ENCODE results near the gene LNP1. TPM values are rescaled to one million over a fixed set of nuclear protein-coding genes. Genes with fewer than 3 reads are reported as not detected.

Gene LNP1
- total and polyA plus RNA-seq, 9 of the 15 experiments (the other 6 are each of a cell fraction or from before 2014, with no cell fraction given) = 1.9 to 5.2 (median 4.5) TPM

DNA sequence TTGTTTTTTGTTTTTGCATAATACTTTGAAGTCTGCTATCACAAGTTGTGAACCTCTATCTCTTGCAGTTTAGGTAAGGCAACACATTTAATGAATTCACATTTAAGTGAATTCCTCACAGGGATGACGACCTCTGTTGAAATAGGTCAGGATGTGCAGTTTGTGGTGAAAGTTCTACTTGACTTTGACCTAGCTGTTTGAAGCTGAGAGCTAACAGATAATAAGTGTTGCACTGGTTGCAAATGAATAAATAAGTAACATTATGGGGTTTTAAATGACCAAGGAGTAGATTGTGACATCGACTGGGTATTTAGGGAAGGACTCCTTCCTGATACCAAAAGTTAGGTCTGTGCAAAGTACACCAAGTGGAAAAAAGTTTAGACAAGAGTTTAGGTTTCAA is 42.9 kb upstream of the LNP1 start:
- no TSS peak for BruUV-seq (replicated peaks)
- no peaks in the 10 kb centered on the region; a peak in 2 of 5 replicates for H3K4me1 ChIP-seq (replicated peaks in 1 of 2; ENCODE audit: control insufficient read depth in 2 of 2, insufficient read depth in 2 of 2, low read length in 2 of 2)
- H4K20me1 ChIP-seq (replicated peaks; ENCODE audit: control insufficient read depth, insufficient read depth, low read length) = no peaks in the 10 kb centered on the region
- ChIA-PET POLR2A (interaction anchor here (0.6 kb wide), 1 partner anchor 10 kb away, joined by 3 read pairs; no protein-coding TSS in a partner anchor), CTCF (ENCODE audit: low intra/inter-chr PET ratio) (no interaction called here)
- H3K36me3 ChIP-seq (ENCODE audit: control insufficient read depth, insufficient read depth, low read length) = peaks cover 8% of the 10 kb centered on the region
- H3K79me2 ChIP-seq (ENCODE audit: control insufficient read depth, insufficient read depth, low read length) = no peaks in the 10 kb centered on the region
- in situ Hi-C loops (cut with MboI) = no loop called here
- no peak for DNase-seq (ENCODE audit: extremely low read depth in 1 of 4, low spot score in 3 of 4)
- whole genome bisulfite sequencing (ENCODE audit: insufficient coverage, low coverage, missing lambda C conversion rate) = 68% methylated on average over 2 of the region's 2 CpGs
- H3K27me3 ChIP-seq (ENCODE audit: control insufficient read depth in 2 of 2, insufficient read depth in 2 of 2, low read length in 2 of 2) = no peaks in the 10 kb centered on the region
- H3K9me3 ChIP-seq (replicated peaks; ENCODE audit: control insufficient read depth, insufficient read depth, low read depth, low read length) = no peaks in the 10 kb centered on the region
- H3K4me3 ChIP-seq = no peak overlapping the region
- no peak for ATAC-seq
- no peak for FAIRE-seq
- no peak overlapping the region for H3K9ac ChIP-seq (ENCODE audit: insufficient read depth in 1 of 2, low read depth in 2 of 2, low read length in 2 of 2)
- no peak overlapping the region for H3K4me2 ChIP-seq (ENCODE audit: insufficient read depth, low read length)
- H2AFZ ChIP-seq (ENCODE audit: low read depth, low read length) = no peak overlapping the region
- H3K27ac ChIP-seq (ENCODE audit: extremely low read depth, low read depth, low read length) = no peak overlapping the region
- no peaks in the 10 kb centered on the region for H3K9me1 ChIP-seq (ENCODE audit: control insufficient read depth, insufficient read depth, low read length)
- no peak for TF ChIP-seq YBX1 (IDR thresholded peaks at IDR 0.05)
- TF ChIP-seq HNRNPUL1 (IDR thresholded peaks at IDR 0.05; ENCODE audit: low read length) = no peak
- intact Hi-C loops (cut with micrococcal nuclease) = no loop called here

DNA sequence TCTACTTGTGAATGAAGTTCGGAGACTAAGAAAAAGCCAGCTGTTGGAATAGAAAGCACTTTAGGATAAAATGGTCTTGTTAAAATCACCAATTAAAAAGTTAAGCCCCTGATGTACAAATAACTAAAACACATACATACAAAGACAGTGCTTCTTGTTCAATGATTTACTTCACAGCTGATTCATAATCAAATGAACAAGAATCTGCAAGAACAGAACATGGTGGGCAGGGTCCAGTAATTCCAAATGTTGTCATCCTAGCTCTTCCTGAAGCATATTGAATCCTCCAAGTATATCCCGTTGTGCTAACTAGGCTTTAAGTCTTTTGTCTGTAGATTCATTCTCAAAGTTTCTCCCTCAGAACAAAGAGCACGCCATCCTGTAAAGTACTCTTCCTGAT is 42.3 kb upstream of the LNP1 start:
- Histone ChIP-seq H3K79me2 (ENCODE audit: control insufficient read depth, insufficient read depth, low read length) (no peaks in the 10 kb centered on the region), H3K27ac (ENCODE audit: extremely low read depth, low read depth, low read length) (no peak overlapping the region), H3K27me3 (ENCODE audit: control insufficient read depth in 2 of 2, insufficient read depth in 2 of 2, low read length in 2 of 2) (no peaks in the 10 kb centered on the region), H4K20me1 (replicated peaks; ENCODE audit: control insufficient read depth, insufficient read depth, low read length) (no peaks in the 10 kb centered on the region), H3K36me3 (ENCODE audit: control insufficient read depth, insufficient read depth, low read length) (peaks cover 10% of the 10 kb centered on the region), H3K9ac (ENCODE audit: insufficient read depth in 1 of 2, low read depth in 2 of 2, low read length in 2 of 2) (no peak overlapping the region), H2AFZ (ENCODE audit: low read depth, low read length) (no peak overlapping the region), H3K4me2 (ENCODE audit: insufficient read depth, low read length) (no peak overlapping the region), H3K9me3 (replicated peaks; ENCODE audit: control insufficient read depth, insufficient read depth, low read depth, low read length) (no peaks in the 10 kb centered on the region), H3K4me3 (no peak overlapping the region), H3K9me1 (ENCODE audit: control insufficient read depth, insufficient read depth, low read length) (no peaks in the 10 kb centered on the region), H3K4me1 (replicated peaks in 1 of 2; ENCODE audit: control insufficient read depth in 2 of 2, insufficient read depth in 2 of 2, low read length in 2 of 2) (no peaks in the 10 kb centered on the region; a peak in 2 of 5 replicates)
- in situ Hi-C loops (cut with MboI) (no loop called here), intact Hi-C loops (cut with micrococcal nuclease) (no loop called here)
- FAIRE-seq (no peak), DNase-seq (ENCODE audit: extremely low read depth in 1 of 4, low spot score in 3 of 4) (no peak), ATAC-seq (no peak)
- POLR2A ChIA-PET = interaction anchor here (0.8 kb wide), 1 partner anchor 9 kb away, joined by 3 read pairs; no protein-coding TSS in a partner anchor
- CTCF ChIA-PET (ENCODE audit: low intra/inter-chr PET ratio) = no interaction called here
- BruUV-seq (replicated peaks) = no TSS peak
- 89% methylated on average over 3 of the region's 3 CpGs for WGBS (ENCODE audit: insufficient coverage, low coverage, missing lambda C conversion rate)
- TF ChIP-seq NR2F6 (CRISPR knock-in tag; IDR thresholded peaks at IDR 0.05) (no peak), TOE1 (IDR thresholded peaks at IDR 0.05; ENCODE audit: borderline replicate concordance) (no peak), TOE1 (CRISPR knock-in tag; IDR thresholded peaks at IDR 0.05; ENCODE audit: borderline replicate concordance, low read depth) (no peak), ZKSCAN1 (IDR thresholded peaks at IDR 0.05; ENCODE audit: low read depth, low read length) (no peak), ZFX (CRISPR knock-in tag; IDR thresholded peaks at IDR 0.05) (no peak), EHMT2 (IDR thresholded peaks at IDR 0.05) (no peak), STAG1 (CRISPR knock-in tag; IDR thresholded peaks at IDR 0.05; ENCODE audit: borderline replicate concordance) (no peak), ZFP36 (IDR thresholded peaks at IDR 0.05; ENCODE audit: low read depth, low read length, partially characterized antibody) (no peak), MYNN (IDR thresholded peaks at IDR 0.05) (no peak), MYNN (CRISPR knock-in tag; IDR thresholded peaks at IDR 0.05) (no peak), ETS2 (tag; IDR thresholded peaks at IDR 0.05; ENCODE audit: borderline replicate concordance, poor library complexity, severe bottlenecking) (no peak), MAFF (IDR thresholded peaks at IDR 0.05; ENCODE audit: low read length) (no peak), BCL6 (CRISPR knock-in tag; IDR thresholded peaks at IDR 0.05) (no peak)
- TF ChIP-seq, protein P1, sequence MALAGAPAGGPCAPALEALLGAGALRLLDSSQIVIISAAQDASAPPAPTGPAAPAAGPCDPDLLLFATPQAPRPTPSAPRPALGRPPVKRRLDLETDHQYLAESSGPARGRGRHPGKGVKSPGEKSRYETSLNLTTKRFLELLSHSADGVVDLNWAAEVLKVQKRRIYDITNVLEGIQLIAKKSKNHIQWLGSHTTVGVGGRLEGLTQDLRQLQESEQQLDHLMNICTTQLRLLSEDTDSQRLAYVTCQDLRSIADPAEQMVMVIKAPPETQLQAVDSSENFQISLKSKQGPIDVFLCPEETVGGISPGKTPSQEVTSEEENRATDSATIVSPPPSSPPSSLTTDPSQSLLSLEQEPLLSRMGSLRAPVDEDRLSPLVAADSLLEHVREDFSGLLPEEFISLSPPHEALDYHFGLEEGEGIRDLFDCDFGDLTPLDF (CRISPR knock-in tag; IDR thresholded peaks at IDR 0.05) = no peak
- TF ChIP-seq, protein P2, sequence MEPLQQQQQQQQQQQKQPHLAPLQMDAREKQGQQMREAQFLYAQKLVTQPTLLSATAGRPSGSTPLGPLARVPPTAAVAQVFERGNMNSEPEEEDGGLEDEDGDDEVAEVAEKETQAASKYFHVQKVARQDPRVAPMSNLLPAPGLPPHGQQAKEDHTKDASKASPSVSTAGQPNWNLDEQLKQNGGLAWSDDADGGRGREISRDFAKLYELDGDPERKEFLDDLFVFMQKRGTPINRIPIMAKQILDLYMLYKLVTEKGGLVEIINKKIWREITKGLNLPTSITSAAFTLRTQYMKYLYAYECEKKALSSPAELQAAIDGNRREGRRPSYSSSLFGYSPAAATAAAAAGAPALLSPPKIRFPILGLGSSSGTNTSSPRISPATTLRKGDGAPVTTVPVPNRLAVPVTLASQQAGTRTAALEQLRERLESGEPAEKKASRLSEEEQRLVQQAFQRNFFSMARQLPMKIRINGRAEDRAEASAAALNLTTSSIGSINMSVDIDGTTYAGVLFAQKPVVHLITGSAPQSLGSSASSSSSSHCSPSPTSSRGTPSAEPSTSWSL (CRISPR knock-in tag; IDR thresholded peaks at IDR 0.05; ENCODE audit: borderline replicate concordance) = no peak

Data from K562 (cell line).